ENCODE results near the gene ATP9A.

ATP9A gene

GRCh38 chr20:51602131-51602530, 166.1 kb downstream of the ATP9A start:
- no peak for DNase-seq (ENCODE audit: low read depth in 2 of 2)

DNA sequence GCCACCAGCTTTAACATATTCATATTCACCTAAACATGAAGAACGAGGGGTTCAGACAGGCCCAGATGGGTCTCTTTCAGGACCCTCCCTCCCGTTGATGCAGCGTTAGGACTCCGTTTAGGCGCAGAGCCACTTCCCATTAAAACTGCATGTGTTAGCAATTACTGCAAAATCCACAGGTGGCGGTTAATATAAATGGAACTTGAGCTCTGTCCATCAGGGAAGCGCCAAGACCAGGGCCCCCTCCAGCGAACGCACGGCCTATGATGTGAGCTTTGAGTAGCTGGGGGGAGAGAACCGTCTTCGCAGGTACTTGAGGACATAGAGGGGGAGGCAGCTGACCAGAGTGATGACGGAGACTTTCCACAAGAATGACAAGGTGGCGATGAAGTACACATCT, 167.2 kb downstream of the ATP9A start:
- DNase-seq (ENCODE audit: low read depth in 2 of 2): no peak

- no peak for DNase-seq (ENCODE audit: low read depth in 2 of 2)
Measured at GRCh38 chr20:51600016-51600420, 168.2 kb downstream of the ATP9A start.

GRCh38 chr20:51598556-51598955, 169.6 kb downstream of the ATP9A start:
- no peak for DNase-seq (ENCODE audit: low read depth in 2 of 2)

DNA sequence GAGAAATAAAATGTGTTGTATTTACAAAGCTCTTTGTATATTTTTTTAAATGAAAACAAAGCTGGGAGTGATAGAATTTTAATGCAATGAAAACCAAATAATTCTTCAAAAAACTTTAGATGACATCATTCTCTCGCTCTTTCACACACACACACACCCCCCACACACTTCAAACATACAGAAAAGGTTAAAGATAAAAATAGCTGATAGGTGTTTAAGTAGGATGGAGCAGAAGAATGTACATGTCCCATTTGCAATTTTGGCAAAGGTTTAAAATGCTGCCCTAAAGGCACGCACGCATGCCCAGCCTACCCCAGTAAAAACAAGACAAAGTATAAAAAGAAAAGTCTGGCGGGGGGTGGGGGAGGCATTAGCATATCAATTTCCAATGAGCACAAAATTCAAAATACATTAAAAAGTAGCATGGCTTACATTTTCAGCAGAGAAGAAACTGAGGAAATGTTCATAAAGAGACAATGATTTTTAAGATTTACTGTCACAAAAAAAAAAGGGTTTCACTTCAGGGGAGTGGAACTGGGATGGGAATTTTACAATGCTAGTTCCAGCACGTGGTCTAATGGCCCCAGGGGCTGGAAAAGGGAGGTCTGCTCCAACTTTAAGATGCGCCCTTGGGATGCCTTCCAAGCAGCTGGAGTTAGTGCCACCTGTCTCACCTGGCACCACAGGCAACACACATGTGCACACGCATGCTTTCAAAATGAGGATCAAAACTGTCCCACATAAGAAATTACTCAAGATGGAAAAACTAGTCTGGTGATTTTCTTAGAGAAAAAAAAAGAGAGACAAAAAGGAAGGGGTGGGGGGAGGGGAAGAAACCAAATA, 170.6 kb downstream of the ATP9A start:
- DNase-seq (ENCODE audit: low read depth in 2 of 2): no peak

DNA sequence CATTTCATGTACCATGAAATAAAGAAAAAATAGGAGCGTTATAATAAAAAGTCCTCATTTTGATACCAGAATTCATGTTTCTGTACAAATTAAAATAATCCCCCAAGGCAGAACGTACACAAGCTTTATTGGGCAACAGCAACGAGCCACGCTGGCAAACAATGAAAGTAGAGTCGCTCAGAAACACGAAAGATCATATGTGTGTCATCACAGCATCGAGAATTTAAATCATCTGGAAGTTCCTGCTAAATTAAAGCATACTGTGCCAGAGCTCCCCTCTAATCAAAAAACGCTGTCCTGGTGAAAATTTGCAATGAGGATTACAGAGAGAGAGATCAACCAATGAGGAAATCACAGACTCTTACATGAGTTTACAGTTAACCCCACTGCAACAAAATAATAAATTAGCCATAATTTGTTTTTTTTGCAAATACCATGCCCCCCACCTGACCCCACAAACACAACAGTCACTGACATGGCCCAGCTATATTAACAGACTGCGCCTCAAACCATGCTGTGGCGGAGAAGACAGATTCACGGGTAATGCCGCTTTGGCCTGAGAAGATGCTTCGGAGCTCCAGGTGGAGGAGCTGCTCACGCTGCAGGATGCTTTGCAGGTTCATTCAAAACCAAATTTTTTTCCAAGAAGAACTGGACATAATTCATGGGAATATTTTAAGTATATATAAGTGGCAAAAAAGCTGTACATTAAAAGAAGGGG, 171.4 kb downstream of the ATP9A start:
- no peak for DNase-seq (ENCODE audit: low read depth in 2 of 2)

GRCh38 chr20:51595744-51596143, 172.4 kb downstream of the ATP9A start:
- no peak for DNase-seq (ENCODE audit: low read depth in 2 of 2)

DNA sequence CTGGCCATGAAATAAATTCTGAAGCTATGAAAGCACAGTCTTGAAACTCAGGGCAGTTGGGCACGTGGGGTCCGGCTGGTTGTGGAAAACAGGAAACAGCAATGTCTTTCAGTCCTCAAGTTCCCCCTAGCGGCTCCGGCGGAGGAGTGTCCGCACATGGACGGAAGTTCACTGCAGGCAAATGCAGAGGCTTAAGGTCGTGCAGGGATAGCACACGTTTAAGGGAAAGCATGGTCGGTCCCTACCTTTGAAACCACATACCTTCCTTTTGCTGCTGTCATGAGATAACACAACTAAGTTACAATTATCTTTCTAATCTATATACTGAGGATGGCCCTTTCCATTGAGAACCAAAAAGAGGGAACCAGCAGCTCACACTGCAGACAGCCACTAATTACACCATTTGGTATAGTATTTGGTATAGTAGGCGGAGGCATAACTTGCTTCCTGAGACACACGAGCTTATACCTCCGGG, 173.1 kb downstream of the ATP9A start:
- peak; percentile 60 to 66 for DNase-seq (ENCODE audit: low read depth in 2 of 2)

DNA sequence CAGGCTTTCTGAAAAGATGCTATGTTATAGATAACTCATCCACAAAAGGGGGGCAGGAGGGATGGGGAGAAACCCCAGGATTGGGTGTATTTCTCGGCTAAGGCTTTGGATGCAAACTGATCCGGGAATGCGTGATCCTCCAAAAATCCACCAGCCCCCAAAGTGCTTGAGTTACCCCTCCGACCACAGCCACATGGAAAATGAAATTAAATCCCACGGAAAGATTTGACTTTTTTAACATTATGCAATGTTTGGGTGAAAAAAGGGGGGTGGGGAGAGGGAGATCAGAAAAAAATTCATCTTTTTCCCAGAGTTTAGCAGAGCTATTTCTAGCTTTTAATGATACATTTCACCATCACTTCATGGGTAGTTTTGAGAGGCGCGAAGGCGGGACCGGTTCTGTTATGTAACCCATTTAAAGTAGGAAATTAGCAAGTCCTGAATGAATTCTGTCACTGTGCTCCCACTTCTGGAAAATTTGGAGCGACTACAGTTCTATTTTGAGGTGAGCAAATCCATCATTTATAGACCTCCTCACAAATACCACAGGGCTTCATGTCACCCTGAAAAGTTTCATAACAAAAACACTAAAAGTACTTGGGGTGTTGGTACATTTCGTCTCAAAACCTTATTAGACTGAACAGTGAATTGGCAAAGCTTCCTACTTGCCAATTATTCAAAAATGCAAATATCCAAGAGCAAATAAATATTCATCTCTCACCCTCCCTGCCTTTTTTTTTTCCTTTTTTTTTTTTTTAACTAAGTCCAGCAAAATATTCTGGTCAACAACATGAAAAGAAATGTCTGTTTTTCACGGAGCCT, 173.7 kb downstream of the ATP9A start:
- DNase-seq (ENCODE audit: low read depth in 2 of 2): no peak

- DNase-seq (ENCODE audit: low read depth in 2 of 2): no peak
Measured at GRCh38 chr20:51593584-51593983, 174.6 kb downstream of the ATP9A start.

- DNase-seq (ENCODE audit: low read depth in 2 of 2): no peak
Measured at GRCh38 chr20:51592564-51592963, 175.6 kb downstream of the ATP9A start.

DNA sequence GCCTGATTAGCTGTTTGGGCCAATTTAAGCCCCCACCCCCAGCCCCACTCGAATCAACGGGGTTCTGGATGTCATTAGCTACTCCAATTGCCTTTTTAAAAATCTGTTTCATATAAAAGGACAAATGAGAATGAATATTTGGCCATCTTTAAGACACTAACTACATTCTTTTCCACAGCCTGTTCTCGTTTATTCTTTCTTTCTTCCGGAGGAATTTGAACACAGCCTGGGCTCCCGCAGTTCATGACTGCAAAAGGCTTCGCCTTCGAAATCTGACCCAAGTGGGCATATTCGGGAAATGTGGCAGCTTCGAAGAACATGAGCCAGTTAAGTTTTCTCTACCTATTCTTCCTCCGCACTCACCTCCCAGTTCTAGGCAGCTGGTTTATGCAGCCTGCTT, 176.3 kb downstream of the ATP9A start:
- no peak for DNase-seq (ENCODE audit: low read depth in 2 of 2)

DNA sequence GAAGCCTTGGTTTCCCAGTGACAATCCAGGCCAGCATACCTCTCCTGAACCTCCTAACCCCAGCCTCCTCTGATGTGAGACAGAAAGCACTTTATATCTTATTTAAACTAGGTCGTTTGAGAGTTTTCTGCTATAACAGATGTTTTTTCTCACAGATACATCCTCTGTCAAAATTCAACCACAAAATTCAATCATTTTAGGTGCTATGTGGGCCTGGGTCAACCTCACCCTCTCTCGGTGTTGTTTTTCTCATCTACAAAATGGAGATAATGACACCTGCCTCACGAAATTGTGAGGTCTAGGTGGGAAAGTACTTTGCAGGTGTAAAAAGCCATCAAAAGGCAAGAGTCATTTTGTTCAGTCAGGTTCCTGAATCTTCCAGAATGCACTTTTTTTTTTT, 179.4 kb downstream of the ATP9A start:
- no peak for DNase-seq (ENCODE audit: low read depth in 2 of 2)

GRCh38 chr20:51587145-51587544, 181.0 kb downstream of the ATP9A start:
- no peak for DNase-seq (ENCODE audit: low read depth in 2 of 2)

GRCh38 chr20:51586005-51586440, 182.2 kb downstream of the ATP9A start:
- DNase-seq (ENCODE audit: low read depth in 2 of 2): no peak

DNA sequence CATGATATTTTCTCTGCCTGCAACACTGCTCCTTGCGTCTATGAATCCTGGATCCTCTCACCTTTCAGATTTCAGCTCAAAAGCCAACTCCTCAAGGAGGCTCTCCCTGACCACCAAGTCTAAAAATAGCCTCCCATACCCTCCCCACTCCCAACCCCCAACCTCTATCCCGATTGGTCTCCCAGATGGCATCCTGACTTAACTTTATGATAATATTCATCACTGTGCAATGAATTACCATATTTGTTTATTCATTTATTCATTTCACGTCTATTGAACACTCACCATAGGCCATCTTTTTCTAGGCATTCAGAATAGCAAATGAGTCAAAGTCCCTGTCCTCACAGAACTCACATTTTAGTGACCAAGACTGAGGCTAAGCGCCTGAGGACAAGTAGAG, 183.0 kb downstream of the ATP9A start:
- DNase-seq (ENCODE audit: low read depth in 2 of 2): no peak

GRCh38 chr20:51584737-51585136, 183.5 kb downstream of the ATP9A start:
- no peak for DNase-seq (ENCODE audit: low read depth in 2 of 2)

GRCh38 chr20:51584116-51584515, 184.1 kb downstream of the ATP9A start:
- no peak for DNase-seq (ENCODE audit: low read depth in 2 of 2)

GRCh38 chr20:51583499-51583898, 184.7 kb downstream of the ATP9A start:
- no peak for DNase-seq (ENCODE audit: low read depth in 2 of 2)

DNA sequence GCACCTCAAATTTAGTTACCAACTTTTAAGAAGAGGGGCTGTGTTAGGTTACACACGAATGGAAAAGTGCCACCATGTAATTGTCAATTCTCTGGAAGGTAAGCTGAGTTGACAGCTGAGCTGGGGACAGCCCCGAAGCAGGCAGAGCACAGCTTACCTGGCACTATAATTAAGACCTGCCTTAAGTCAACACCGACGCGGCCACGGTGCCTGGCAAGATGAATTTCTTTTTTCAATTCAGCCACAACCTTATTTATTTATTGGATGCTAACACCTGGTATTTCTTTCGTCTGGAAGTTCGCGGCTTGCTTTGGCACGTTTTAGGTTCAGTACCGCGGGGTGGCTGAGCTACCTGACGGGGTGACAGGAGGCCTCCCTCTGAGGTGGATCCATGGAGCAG, 185.1 kb downstream of the ATP9A start:
- DNase-seq (ENCODE audit: low read depth in 2 of 2): no peak

- no peak for DNase-seq (ENCODE audit: low read depth in 2 of 2)
Measured at GRCh38 chr20:51581571-51581970, 186.6 kb downstream of the ATP9A start.

DNA sequence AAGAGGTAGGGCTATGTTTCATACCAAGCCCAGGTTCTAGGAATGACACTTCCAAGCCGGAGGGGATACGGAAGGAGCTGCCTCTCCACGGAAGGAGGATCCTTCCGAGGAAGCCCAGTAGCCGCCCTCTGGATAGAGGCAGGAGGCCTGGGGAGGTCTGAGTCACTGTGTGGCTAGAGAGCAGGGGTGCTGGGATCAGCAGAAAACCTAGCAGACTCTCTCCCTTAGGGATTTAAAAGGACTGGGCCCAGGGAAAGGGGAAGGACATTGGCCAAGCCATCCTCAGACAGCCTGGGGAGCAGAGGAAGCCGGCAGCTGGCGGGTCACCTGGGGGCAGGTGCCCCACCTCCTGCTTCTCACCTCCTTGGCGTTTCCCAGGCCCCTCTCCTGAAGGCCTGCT, 189.1 kb downstream of the ATP9A start:
- DNase-seq (ENCODE audit: low read depth in 2 of 2): no peak

Data from stimulated activated CD8-positive, alpha-beta memory T cell treated with anti-CD3 and anti-CD28 coated beads, Interleukin-7, amount 100 ng/mL, for 4 hours (primary cell).